Uterus (tissue), 2 donors: ENCODE measurements around the gene DENND2C.

ENCODE experiments used
- CTCF ChIP-seq, 4 experiments: fragments of 200-600 bp in 2 of 4; fragments of 450-650 bp in 2 of 4; sonication (generic) in 2 of 4; IDR thresholded peaks; one replicate each; pipeline ENCODE4 v1.5.1; 2016 to 2019; ENCODE audit warnings: antibody characterized with exemption in 4 of 4, mild to moderate bottlenecking in 2 of 4, moderate library complexity in 1 of 4
- POLR2A ChIP-seq, 2 donors: fragments of 450-650 bp; IDR thresholded peaks; one replicate each; pipeline ENCODE4 v1.6.1; 2016; ENCODE audit warnings: antibody characterized with exemption in 2 of 2, mild to moderate bottlenecking in 1 of 2, moderate library complexity in 1 of 2

- TF ChIP-seq CTCF (IDR thresholded peaks at IDR 0.05) (no peak), POLR2A (IDR thresholded peaks at IDR 0.05) (no peak)
Measured at GRCh38 chr1:114545796-114546195, 124.1 kb downstream of the DENND2C start.
